Parathyroid adenoma (tissue), 2 donors: ENCODE data around the gene BRINP2.

Experiments used
- H2AFZ ChIP-seq: fragments of 300-600 bp; sonication (generic); one replicate; pipeline ENCODE4 v1.7.0; 2017; ENCODE audit warnings: antibody characterized with exemption, mild to moderate bottlenecking
- H3K27ac ChIP-seq: fragments of 300-600 bp; sonication (generic); one replicate; pipeline ENCODE4 v1.7.0; 2017
- H3K27me3 ChIP-seq: fragments of 300-600 bp; sonication (generic); one replicate; pipeline ENCODE4 v1.7.0; 2017; ENCODE audit warnings: low read length; ENCODE audit not compliant: control insufficient read depth, insufficient read depth
- H3K36me3 ChIP-seq: fragments of 300-600 bp; sonication (generic); one replicate; pipeline ENCODE4 v1.7.0; 2017; ENCODE audit warnings: low read length; ENCODE audit not compliant: control insufficient read depth, insufficient read depth
- H3K4me1 ChIP-seq: fragments of 300-600 bp; sonication (generic); one replicate; pipeline ENCODE4 v1.7.0; 2017; ENCODE audit warnings: control low read depth
- H3K4me2 ChIP-seq: fragments of 300-600 bp; sonication (generic); one replicate; pipeline ENCODE4 v1.7.0; 2017; ENCODE audit warnings: low read length
- H3K4me3 ChIP-seq: fragments of 300-600 bp; sonication (generic); one replicate; pipeline ENCODE4 v1.7.0; 2017; ENCODE audit warnings: low read depth, low read length
- H3K79me2 ChIP-seq: fragments of 300-600 bp; sonication (generic); one replicate; pipeline ENCODE4 v1.7.0; 2017; ENCODE audit warnings: control low read depth
- H3K9ac ChIP-seq: fragments of 300-600 bp; sonication (generic); one replicate; pipeline ENCODE4 v1.7.0; 2017; ENCODE audit warnings: mild to moderate bottlenecking
- H3K9me3 ChIP-seq: fragments of 300-600 bp; sonication (generic); one replicate; pipeline ENCODE4 v1.7.0; 2017; ENCODE audit warnings: low read length; ENCODE audit not compliant: control insufficient read depth
- CTCF ChIP-seq: fragments of 300-600 bp; sonication (generic); IDR thresholded peaks from one replicate; pipeline ENCODE4 v1.7.0; 2017; ENCODE audit warnings: antibody characterized with exemption, mild to moderate bottlenecking
- donor health status: primary hyperparathyroidism.

BRINP2 gene

GRCh38 chr1:177135250-177135649 is 35.5 kb upstream of the BRINP2 start:
- no peaks in the 10 kb centered on the region for H3K4me1 ChIP-seq
- no peaks in the 10 kb centered on the region for H3K79me2 ChIP-seq
- H3K4me3 ChIP-seq: no peak overlapping the region
- H3K4me2 ChIP-seq: no peak overlapping the region
- TF ChIP-seq CTCF: no peak
- no peaks in the 10 kb centered on the region for H3K36me3 ChIP-seq
- H3K9me3 ChIP-seq: no peaks in the 10 kb centered on the region
- no peak overlapping the region for H2AFZ ChIP-seq
- no peak overlapping the region for H3K9ac ChIP-seq
- no peak overlapping the region for H3K27ac ChIP-seq
- H3K27me3 ChIP-seq: no peaks in the 10 kb centered on the region

- Histone ChIP-seq H3K27ac (no peak overlapping the region), H3K4me3 (no peak overlapping the region)
These were observed 32.9 kb upstream of the BRINP2 start for GRCh38 chr1:177137814-177138213.

GRCh38 chr1:177138347-177138746 is 32.4 kb upstream of the BRINP2 start:
- H3K4me1 ChIP-seq: no peaks in the 10 kb centered on the region
- H3K4me2 ChIP-seq: no peak overlapping the region
- no peaks in the 10 kb centered on the region for H3K36me3 ChIP-seq
- no peaks in the 10 kb centered on the region for H3K9me3 ChIP-seq
- H3K79me2 ChIP-seq: no peaks in the 10 kb centered on the region
- no peak overlapping the region for H2AFZ ChIP-seq
- H3K9ac ChIP-seq: no peak overlapping the region
- H3K27ac ChIP-seq: no peak overlapping the region
- H3K27me3 ChIP-seq: no peaks in the 10 kb centered on the region
- TF ChIP-seq CTCF: no peak
- H3K4me3 ChIP-seq: no peak overlapping the region

More at GRCh38 chr1:177137814-177138213, 32.9 kb upstream of the BRINP2 start:
- Histone ChIP-seq H2AFZ (no peak overlapping the region), H3K36me3 (no peaks in the 10 kb centered on the region), H3K79me2 (no peaks in the 10 kb centered on the region), H3K4me2 (no peak overlapping the region), H3K9me3 (no peaks in the 10 kb centered on the region), H3K9ac (no peak overlapping the region), H3K27me3 (no peaks in the 10 kb centered on the region), H3K4me1 (no peaks in the 10 kb centered on the region)
- TF ChIP-seq CTCF: no peak

GRCh38 chr1:177142010-177142409 is 28.7 kb upstream of the BRINP2 start:
- H3K27ac ChIP-seq: no peak overlapping the region

More at GRCh38 chr1:177142010-177142409, 28.7 kb upstream of the BRINP2 start:
- Histone ChIP-seq H3K4me3 (no peak overlapping the region), H3K4me1 (no peaks in the 10 kb centered on the region), H3K27me3 (no peaks in the 10 kb centered on the region), H3K9me3 (no peaks in the 10 kb centered on the region), H3K4me2 (no peak overlapping the region), H3K9ac (no peak overlapping the region), H3K36me3 (no peaks in the 10 kb centered on the region), H2AFZ (no peak overlapping the region), H3K79me2 (no peaks in the 10 kb centered on the region)
- TF ChIP-seq CTCF: no peak
